Common myeloid progenitor, CD34-positive (primary cell): ENCODE results near the gene SYNDIG1.

Source experiments
- CTCF ChIA-PET: fragments of 350-600 bp; sonication (Branson Sonifier 250); formaldehyde crosslinking; loops from one replicate; lab custom pipeline; 2021; ENCODE audit warnings: antibody characterized with exemption; lab: Charles Lee
- POLR2A ChIA-PET: fragments of 350-600 bp; sonication (Branson Sonifier 250); formaldehyde crosslinking; loops from one replicate; lab custom pipeline; 2021; ENCODE audit warnings: antibody characterized with exemption; lab: Charles Lee
- DNase-seq, 3 donors: peaks; one replicate each; pipeline versions ENCODE4 v3.0.0 to v3.0.0-alpha.2; 2013
- H3K27ac ChIP-seq, 2 experiments: 1 replicate in 1 of 2; 2 replicates in 1 of 2; pipeline ENCODE4 v1.7.0; 2013; ENCODE audit warnings: inconsistent platforms in 2 of 2, low read length in 2 of 2, mild to moderate bottlenecking in 2 of 2, low read depth in 1 of 2, moderate library complexity in 1 of 2; ENCODE audit not compliant: severe bottlenecking in 2 of 2, insufficient read depth in 1 of 2, poor library complexity in 1 of 2
- H3K27me3 ChIP-seq, 5 experiments: replicated peaks in 2 of 5; 1 replicate in 3 of 5; 2 replicates in 2 of 5; pipeline versions ENCODE4 v1.6.1 to v1.7.0; 2013; ENCODE audit warnings: low read length in 4 of 5, mild to moderate bottlenecking in 2 of 5, moderate library complexity in 2 of 5, inconsistent platforms in 1 of 5; ENCODE audit not compliant: insufficient read depth in 5 of 5, control insufficient read depth in 4 of 5
- H3K36me3 ChIP-seq, 4 experiments: 1 replicate in 2 of 4; 2 replicates in 2 of 4; pipeline versions ENCODE4 v1.6.1 to v1.7.0; 2013; ENCODE audit warnings: low read length in 3 of 4, control low read depth in 1 of 4, mild to moderate bottlenecking in 1 of 4; ENCODE audit not compliant: control insufficient read depth in 4 of 4, insufficient read depth in 4 of 4
- H3K4me1 ChIP-seq, 4 experiments: 1 replicate in 3 of 4; 2 replicates in 1 of 4; pipeline versions ENCODE4 v1.6.1 to v1.7.1; 2013; ENCODE audit warnings: low read length in 3 of 4, mild to moderate bottlenecking in 3 of 4, control low read depth in 1 of 4, inconsistent platforms in 1 of 4, moderate library complexity in 1 of 4; ENCODE audit not compliant: control insufficient read depth in 4 of 4, insufficient read depth in 4 of 4; ENCODE audit errors: control extremely low read depth in 1 of 4
- H3K4me3 ChIP-seq, 7 experiments: 1 replicate in 4 of 7; 2 replicates in 3 of 7; pipeline versions ENCODE4 v1.5.1 to v1.7.0; 2013; ENCODE audit warnings: mild to moderate bottlenecking in 7 of 7, low read length in 6 of 7, moderate library complexity in 6 of 7, inconsistent platforms in 2 of 7, low read depth in 2 of 7, control low read depth in 1 of 7; ENCODE audit not compliant: insufficient read depth in 4 of 7, control insufficient read depth in 1 of 7; ENCODE audit errors: extremely low read depth in 1 of 7
- H3K9me3 ChIP-seq, 5 experiments: 1 replicate in 4 of 5; 2 replicates in 1 of 5; pipeline versions ENCODE4 v1.6.1 to v1.7.1; 2013; ENCODE audit warnings: low read length in 4 of 5, mild to moderate bottlenecking in 2 of 5, inconsistent platforms in 1 of 5, low read depth in 1 of 5, moderate library complexity in 1 of 5; ENCODE audit not compliant: control insufficient read depth in 4 of 5, insufficient read depth in 2 of 5; ENCODE audit errors: control extremely low read depth in 1 of 5
- WGBS: methylation state at CpG from one replicate; pipeline ENCODE4 v1.1.5; 2013; ENCODE audit not compliant: insufficient coverage; 5-methylcytosine and 5-hydroxymethylcytosine counted together

The SYNDIG1 gene

GRCh38 chr20:24648481-24648880 is 179.1 kb downstream of the SYNDIG1 start:
- Histone ChIP-seq H3K27me3 (no peaks in the 10 kb centered on the region), H3K36me3 (no peaks in the 10 kb centered on the region), H3K9me3 (peaks cover 0 to 5% (median 0%) of the 10 kb centered on the region in 5 experiments), H3K27ac (no peak overlapping the region), H3K4me1 (peaks cover 0 to 26% (median 3%) of the 10 kb centered on the region in 4 experiments), H3K4me3 (no peak overlapping the region)
- WGBS = 89% methylated on average over 2 of the region's 4 CpGs
- ChIA-PET CTCF (no interaction called here), POLR2A (no interaction called here)
- DNase-seq = no peak

- H3K27ac ChIP-seq = no peak overlapping the region
- 100% methylated on average over 1 of the region's 2 CpGs for WGBS
- no peak overlapping the region for H3K4me3 ChIP-seq
- peaks cover 0 to 5% (median 0%) of the 10 kb centered on the region in 5 experiments for H3K9me3 ChIP-seq
- CTCF ChIA-PET = no interaction called here
- POLR2A ChIA-PET = no interaction called here
- H3K36me3 ChIP-seq = no peaks in the 10 kb centered on the region
- no peak for DNase-seq
- no peaks in the 10 kb centered on the region for H3K27me3 ChIP-seq
- H3K4me1 ChIP-seq = peaks cover 0 to 26% (median 3%) of the 10 kb centered on the region in 4 experiments
Measured at GRCh38 chr20:24648919-24649318, 179.5 kb downstream of the SYNDIG1 start.

- 95% methylated on average over 8 of the region's 11 CpGs for WGBS
- H3K9me3 ChIP-seq = no peaks in the 10 kb centered on the region
- H3K27ac ChIP-seq = no peak overlapping the region
- no peaks in the 10 kb centered on the region for H3K36me3 ChIP-seq
- no peaks in the 10 kb centered on the region for H3K27me3 ChIP-seq
- H3K4me3 ChIP-seq = no peak overlapping the region
- CTCF ChIA-PET = interaction anchor here (1.1 kb wide), 1 partner anchor 34 kb away, joined by 3 read pairs; no protein-coding TSS in a partner anchor
- POLR2A ChIA-PET = no interaction called here
- peaks cover 0 to 26% (median 3%) of the 10 kb centered on the region in 4 experiments for H3K4me1 ChIP-seq
- no peak for DNase-seq
Measured at GRCh38 chr20:24649787-24650490, 180.5 kb downstream of the SYNDIG1 start.

GRCh38 chr20:24651171-24651975 is 181.9 kb downstream of the SYNDIG1 start:
- Histone ChIP-seq H3K4me1 (peaks cover 0 to 19% (median under 1%) of the 10 kb centered on the region in 4 experiments), H3K27me3 (no peaks in the 10 kb centered on the region), H3K27ac (no peak overlapping the region), H3K9me3 (no peaks in the 10 kb centered on the region), H3K36me3 (no peaks in the 10 kb centered on the region), H3K4me3 (no peak overlapping the region)
- peak in 2 of 3 donors; percentile 9 to 38 for DNase-seq
- POLR2A ChIA-PET = no interaction called here
- 72% methylated on average over 7 of the region's 7 CpGs for WGBS
- CTCF ChIA-PET = interaction anchor here (1.1 to 1.4 kb wide), 2 partner anchors 35 to 267 kb away, joined by 3 to 4 read pairs; no protein-coding TSS in a partner anchor

GRCh38 chr20:24651976-24652345 is 182.5 kb downstream of the SYNDIG1 start:
- Histone ChIP-seq H3K36me3 (no peaks in the 10 kb centered on the region), H3K4me1 (peaks cover 0 to 17% (median 0%) of the 10 kb centered on the region in 4 experiments), H3K27me3 (no peaks in the 10 kb centered on the region), H3K27ac (no peak overlapping the region), H3K4me3 (no peak overlapping the region), H3K9me3 (no peaks in the 10 kb centered on the region)
- ChIA-PET CTCF (interaction anchor here (1.4 kb wide), 1 partner anchor 266 kb away, joined by 4 read pairs; no protein-coding TSS in a partner anchor), POLR2A (no interaction called here)
- no peak for DNase-seq
- 92% methylated on average over 4 of the region's 4 CpGs for WGBS

GRCh38 chr20:24653306-24653705 is 183.9 kb downstream of the SYNDIG1 start:
- Histone ChIP-seq H3K27ac (no peak overlapping the region), H3K4me3 (no peak overlapping the region), H3K4me1 (peaks cover 0 to 17% (median 0%) of the 10 kb centered on the region in 4 experiments), H3K27me3 (no peaks in the 10 kb centered on the region), H3K36me3 (no peaks in the 10 kb centered on the region), H3K9me3 (no peaks in the 10 kb centered on the region)
- POLR2A ChIA-PET = no interaction called here
- CTCF ChIA-PET = no interaction called here
- 100% methylated on average over 5 of the region's 5 CpGs for WGBS
- DNase-seq = no peak

- no peak overlapping the region for H3K27ac ChIP-seq
- no peaks in the 10 kb centered on the region for H3K36me3 ChIP-seq
- H3K27me3 ChIP-seq = no peaks in the 10 kb centered on the region
- H3K9me3 ChIP-seq = no peaks in the 10 kb centered on the region
- no peak for DNase-seq
- no peak overlapping the region for H3K4me3 ChIP-seq
- POLR2A ChIA-PET = no interaction called here
- CTCF ChIA-PET = no interaction called here
- WGBS = 100% methylated on average over 1 of the region's 1 CpG
- peaks cover 0 to 17% (median 0%) of the 10 kb centered on the region in 4 experiments for H3K4me1 ChIP-seq
Measured at GRCh38 chr20:24654425-24654824, 185.0 kb downstream of the SYNDIG1 start.
